HG03520 (cell line): ENCODE results near the gene CYP4F2.
"Not testable (repeated sequence)": the region's sequence is repeated elsewhere in the genome, so short reads cannot be mapped to it uniquely, and the experiment has no call there.

Experiments
- ATAC-seq: cut with Tn5 transposase; IDR thresholded peaks from one replicate; pipeline ENCODE4 v1.9.1; 2021; ENCODE audit warnings: mild to moderate bottlenecking, moderate library complexity; ENCODE audit not compliant: unreplicated experiment

CYP4F2 gene

GRCh38 chr19:15860522-15860921, 37.4 kb downstream of the CYP4F2 start:
- ATAC-seq, result no peak

GRCh38 chr19:15859187-15859586, 38.7 kb downstream of the CYP4F2 start:
- ATAC-seq, result no peak

GRCh38 chr19:15850385-15850784, 47.5 kb downstream of the CYP4F2 start:
- no peak for ATAC-seq

- ATAC-seq, result no peak
These were observed 51.0 kb downstream of the CYP4F2 start for GRCh38 chr19:15846923-15847322.

- ATAC-seq, result not testable (repeated sequence)
These were observed 54.0 kb downstream of the CYP4F2 start for GRCh38 chr19:15843894-15844222.

GRCh38 chr19:15843203-15843893, 54.5 kb downstream of the CYP4F2 start:
- no peak for ATAC-seq

GRCh38 chr19:15841875-15842569, 55.9 kb downstream of the CYP4F2 start:
- ATAC-seq, result no peak

GRCh38 chr19:15840833-15841232, 57.0 kb downstream of the CYP4F2 start:
- no peak for ATAC-seq

GRCh38 chr19:15839888-15840287, 58.0 kb downstream of the CYP4F2 start:
- not testable (repeated sequence) for ATAC-seq

GRCh38 chr19:15838351-15838750, 59.5 kb downstream of the CYP4F2 start:
- ATAC-seq, result no peak

GRCh38 chr19:15837221-15837731, 60.6 kb downstream of the CYP4F2 start:
- no peak for ATAC-seq

GRCh38 chr19:15836330-15837220, 61.3 kb downstream of the CYP4F2 start:
- ATAC-seq, result peak; percentile 91

GRCh38 chr19:15835565-15836329, 62.1 kb downstream of the CYP4F2 start:
- ATAC-seq, result not testable (repeated sequence)

- ATAC-seq, result not testable (repeated sequence)
These were observed 63.6 kb downstream of the CYP4F2 start for GRCh38 chr19:15834232-15834631.

GRCh38 chr19:15831626-15832025, 66.2 kb downstream of the CYP4F2 start:
- no peak for ATAC-seq

- no peak for ATAC-seq
These were observed 68.1 kb downstream of the CYP4F2 start for GRCh38 chr19:15829786-15830185.

GRCh38 chr19:15829306-15829698, 68.6 kb downstream of the CYP4F2 start:
- no peak for ATAC-seq

GRCh38 chr19:15828611-15829305, 69.1 kb downstream of the CYP4F2 start:
- ATAC-seq, result not testable (repeated sequence)

GRCh38 chr19:15828121-15828610, 69.7 kb downstream of the CYP4F2 start:
- ATAC-seq, result no peak
